GM12873 (cell line): Measurements from ENCODE around the gene CFAP221.

ENCODE experiments used
- TF ChIP-seq, protein P1 (sequence below): IDR thresholded peaks from 2 replicates; pipeline ENCODE4 v1.5.1; 2012; ENCODE audit warnings: low read depth, mild to moderate bottlenecking, moderate library complexity, low read length, control low read depth; ENCODE audit not compliant: insufficient read depth; ENCODE audit errors: missing control alignments

The CFAP221 gene

GRCh38 chr2:119574108-119574815, 30.0 kb downstream of the CFAP221 start:
- TF ChIP-seq, protein P1, sequence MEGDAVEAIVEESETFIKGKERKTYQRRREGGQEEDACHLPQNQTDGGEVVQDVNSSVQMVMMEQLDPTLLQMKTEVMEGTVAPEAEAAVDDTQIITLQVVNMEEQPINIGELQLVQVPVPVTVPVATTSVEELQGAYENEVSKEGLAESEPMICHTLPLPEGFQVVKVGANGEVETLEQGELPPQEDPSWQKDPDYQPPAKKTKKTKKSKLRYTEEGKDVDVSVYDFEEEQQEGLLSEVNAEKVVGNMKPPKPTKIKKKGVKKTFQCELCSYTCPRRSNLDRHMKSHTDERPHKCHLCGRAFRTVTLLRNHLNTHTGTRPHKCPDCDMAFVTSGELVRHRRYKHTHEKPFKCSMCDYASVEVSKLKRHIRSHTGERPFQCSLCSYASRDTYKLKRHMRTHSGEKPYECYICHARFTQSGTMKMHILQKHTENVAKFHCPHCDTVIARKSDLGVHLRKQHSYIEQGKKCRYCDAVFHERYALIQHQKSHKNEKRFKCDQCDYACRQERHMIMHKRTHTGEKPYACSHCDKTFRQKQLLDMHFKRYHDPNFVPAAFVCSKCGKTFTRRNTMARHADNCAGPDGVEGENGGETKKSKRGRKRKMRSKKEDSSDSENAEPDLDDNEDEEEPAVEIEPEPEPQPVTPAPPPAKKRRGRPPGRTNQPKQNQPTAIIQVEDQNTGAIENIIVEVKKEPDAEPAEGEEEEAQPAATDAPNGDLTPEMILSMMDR, result no peak

- TF ChIP-seq, protein P1, result no peak
Observed at GRCh38 chr2:119574864-119575263, 30.6 kb downstream of the CFAP221 start.

- TF ChIP-seq, protein P1, result no peak
Observed at GRCh38 chr2:119575439-119575838, 31.2 kb downstream of the CFAP221 start.

- TF ChIP-seq, protein P1, result no peak
Observed at GRCh38 chr2:119579424-119580295, 35.4 kb downstream of the CFAP221 start.

DNA sequence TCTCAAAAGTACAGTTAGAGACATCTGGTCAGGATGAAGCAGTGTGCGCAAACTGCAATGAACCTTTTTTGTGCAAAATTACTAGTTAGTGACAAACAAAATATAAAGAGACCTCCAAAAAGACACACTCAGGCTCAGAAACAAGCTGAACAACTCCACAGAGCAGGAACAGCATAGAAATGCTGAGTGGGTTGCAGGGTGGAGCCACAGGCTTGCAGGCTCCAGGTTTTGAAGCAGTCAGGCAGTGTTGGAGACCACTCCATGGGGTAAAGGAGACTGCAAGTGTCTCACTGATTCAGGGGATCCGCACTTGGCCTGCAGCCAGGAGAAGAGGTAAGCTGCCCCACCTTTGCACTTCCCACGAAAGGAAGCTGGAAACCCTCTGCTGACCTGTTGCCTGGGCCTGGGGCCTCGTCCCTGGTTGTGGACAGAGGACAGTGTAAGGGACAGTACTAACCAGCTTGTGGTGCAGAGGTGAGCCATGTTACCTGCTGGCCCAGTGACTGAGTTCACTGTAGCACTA, 36.4 kb downstream of the CFAP221 start:
- TF ChIP-seq, protein P1, result no peak

GRCh38 chr2:119583291-119583690, 39.0 kb downstream of the CFAP221 start:
- TF ChIP-seq, protein P1, result no peak

DNA sequence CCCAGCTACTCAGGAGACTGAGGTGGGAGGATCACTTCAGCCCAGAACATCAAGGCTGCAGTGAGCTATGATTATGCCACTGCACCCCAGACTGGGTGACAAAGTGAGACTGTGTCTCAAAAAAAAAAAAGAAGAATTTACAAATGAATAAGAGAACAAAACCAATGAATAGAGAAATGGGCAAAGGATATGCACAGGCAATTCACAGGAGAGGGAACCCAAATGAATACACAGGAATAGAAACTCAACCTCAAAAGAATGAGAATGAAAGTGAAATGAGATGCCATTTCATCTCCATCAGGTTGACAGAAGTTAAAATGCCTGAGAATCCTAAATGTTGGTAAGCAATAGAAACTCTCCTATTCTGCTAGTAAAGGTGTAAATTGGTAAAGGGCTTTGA, 40.2 kb downstream of the CFAP221 start:
- TF ChIP-seq, protein P1, result no peak
